NCI-H1417 treated with DMSO at 0.1 percent for 48 hours (cell line): ENCODE measurements around the gene PDK2.

Experiments used
- DNase-seq: peaks from one replicate; lab custom pipeline; 2025; lab: John Stamatoyannopoulos, UW

The PDK2 gene

GRCh38 chr17:50150354-50151040 is 55.3 kb downstream of the PDK2 start, which contains the start of gene PPP1R9B:
Gene PPP1R9B (minus strand): TSS chr17:50150677. CDS start chr17:50150513, 164 bp downstream.
- no peak for DNase-seq

- DNase-seq, result no peak
Measured at GRCh38 chr17:50151041-50151936, 56.1 kb downstream of the PDK2 start.

- peak; percentile 29 for DNase-seq
Measured at GRCh38 chr17:50151937-50152547, 56.9 kb downstream of the PDK2 start.

- no peak for DNase-seq
Measured at GRCh38 chr17:50152736-50153135, 57.6 kb downstream of the PDK2 start.

- DNase-seq, result no peak
Measured at GRCh38 chr17:50153650-50154575, 58.8 kb downstream of the PDK2 start.

GRCh38 chr17:50154604-50155003 is 59.5 kb downstream of the PDK2 start:
- no peak for DNase-seq

GRCh38 chr17:50155115-50155819 is 60.1 kb downstream of the PDK2 start:
- no peak for DNase-seq

GRCh38 chr17:50157891-50158290 is 62.7 kb downstream of the PDK2 start:
- no peak for DNase-seq

- peak; percentile 21 for DNase-seq
Measured at GRCh38 chr17:50161023-50161910, 66.1 kb downstream of the PDK2 start.
